Measurements from ENCODE around the gene PPP1R37. TPM values are rescaled to one million over a fixed set of nuclear protein-coding genes. Genes with fewer than 3 reads are reported as not detected.

The PPP1R37 gene
- total and polyA plus RNA-seq, 2 experiments from 2014 or later = 14.0 to 30.8 TPM

DNA sequence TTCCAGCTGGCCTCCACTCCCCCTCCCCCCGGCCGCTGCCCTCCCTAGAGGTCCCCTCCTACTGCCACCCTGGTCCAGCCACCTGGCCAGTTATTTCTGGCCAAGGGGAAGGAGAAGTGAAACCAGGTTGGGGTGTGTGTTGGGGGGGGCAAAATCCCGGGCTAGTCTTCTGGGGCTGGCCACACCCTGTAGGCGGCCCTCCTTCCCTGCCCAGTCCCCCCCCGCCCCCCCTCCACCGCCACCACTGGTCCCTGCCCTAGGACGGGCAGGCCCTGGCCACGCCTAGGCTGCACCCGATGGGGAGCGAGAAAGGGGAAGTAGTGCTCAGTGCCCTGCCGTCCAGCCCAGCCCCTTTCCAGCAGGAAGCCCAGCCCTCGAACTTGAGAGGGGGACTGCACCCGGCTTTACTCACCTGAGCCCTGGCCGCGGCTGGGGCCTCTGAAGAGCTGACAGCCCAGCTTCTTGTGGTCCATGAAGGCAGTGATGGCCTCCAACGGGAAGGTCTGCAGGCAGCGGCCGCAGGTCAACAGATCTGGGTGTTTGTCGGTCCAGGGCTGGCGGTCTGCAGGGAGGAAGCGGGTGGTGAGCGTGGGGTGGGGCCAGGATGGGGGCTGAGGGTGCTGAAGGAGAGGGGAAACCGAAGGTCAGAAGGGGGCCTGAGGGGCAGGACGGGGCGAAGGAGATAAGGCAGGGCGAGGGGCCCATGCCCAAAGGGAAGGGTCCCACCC, 17.5 kb upstream of the PPP1R37 start:
- H3K4me3 ChIP-seq = peak overlapping the region; percentile 8
- peak overlapping the region; percentile 14 for H3K27ac ChIP-seq
- 15% methylated on average over 16 of the region's 26 CpGs for WGBS (ENCODE audit: low lambda C conversion rate, missing lambda C conversion rate)
- no peaks in the 10 kb centered on the region for H3K36me3 ChIP-seq (replicated peaks; ENCODE audit: insufficient read depth, low read depth)
- DNase-seq (ENCODE audit: low spot score) = peak; percentile 77
- H3K4me2 ChIP-seq = peak overlapping the region; percentile 88
- TF ChIP-seq CTCF (IDR thresholded peaks at IDR 0.05; ENCODE audit: poor library complexity) (no peak), EZH2 (IDR thresholded peaks at IDR 0.05; ENCODE audit: borderline replicate concordance) (no peak), EZH2phosphoT487 (IDR thresholded peaks at IDR 0.05; ENCODE audit: low read depth, severe bottlenecking, unreplicated experiment) (no peak)
- peaks cover 16% of the 10 kb centered on the region for H3K79me2 ChIP-seq
- H3K4me1 ChIP-seq (ENCODE audit: insufficient read depth) = no peaks in the 10 kb centered on the region
- no peaks in the 10 kb centered on the region for H3K27me3 ChIP-seq
- H3K9me2 ChIP-seq (replicated peaks; ENCODE audit: insufficient read depth) = no peaks in the 10 kb centered on the region
- no peaks in the 10 kb centered on the region for H4K20me1 ChIP-seq (ENCODE audit: insufficient read depth, poor library complexity, severe bottlenecking)
- no peaks in the 10 kb centered on the region for H3K9me3 ChIP-seq (ENCODE audit: low read depth)
- H2AFZ ChIP-seq = peak overlapping the region; percentile 22

DNA sequence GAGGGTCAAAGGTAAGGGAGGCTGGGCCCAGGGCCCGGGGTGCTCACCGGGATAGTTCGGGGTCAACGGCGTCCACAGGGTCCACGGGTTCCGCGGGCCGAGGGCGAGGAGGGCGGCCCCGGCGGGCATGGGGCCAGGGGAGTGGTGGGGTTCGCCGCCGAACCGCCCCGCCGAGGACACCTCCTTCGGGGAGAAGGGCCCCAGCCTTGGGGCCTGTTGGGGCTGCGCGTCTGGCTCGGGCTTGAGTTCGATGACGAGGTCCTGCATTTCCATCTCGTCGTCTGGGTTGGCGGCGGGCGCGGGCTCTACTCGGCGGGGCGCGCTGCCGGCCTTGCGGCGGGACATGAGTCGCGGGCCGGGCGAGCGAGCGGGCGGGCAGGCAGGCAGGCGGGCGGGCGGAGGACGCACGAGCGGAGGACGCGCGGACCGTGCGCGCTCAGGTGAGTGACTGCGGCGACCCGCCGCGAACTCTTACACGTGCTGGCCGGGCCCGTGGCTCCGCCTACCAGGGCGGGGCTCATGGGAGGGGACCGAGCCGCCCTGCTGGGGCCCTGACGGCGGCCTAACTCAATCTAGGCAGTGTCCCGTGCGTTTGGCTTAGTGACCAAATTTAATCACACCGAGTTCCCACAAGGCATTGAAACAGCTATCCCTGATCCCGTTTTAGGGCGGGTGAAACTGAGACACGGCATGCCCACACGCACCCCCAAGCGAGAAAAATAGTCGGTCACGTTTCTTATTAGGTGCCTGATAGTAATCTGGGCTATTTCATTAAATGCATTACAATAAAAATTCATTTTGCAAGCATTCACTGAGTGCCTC, 16.7 kb upstream of the PPP1R37 start, which contains the start of gene ZNF296:
Gene ZNF296 (minus strand): TSS at position 450 of the 822 bp plus-strand sequence. CDS start 105 bp downstream, at position 345.
- DNase-seq (ENCODE audit: low spot score) = peak; percentile 90
- Histone ChIP-seq H3K4me3 (peak within 1 kb of the TSS; percentile 8), H3K79me2 (peaks cover 24% of the 10 kb centered on the region), H4K20me1 (ENCODE audit: insufficient read depth, poor library complexity, severe bottlenecking) (no peaks in the 10 kb centered on the region), H3K4me1 (ENCODE audit: insufficient read depth) (no peaks in the 10 kb centered on the region), H3K27ac (peak within 1 kb of the TSS; percentile 14), H2AFZ (peak within 1 kb of the TSS; percentile 23), H3K9me3 (ENCODE audit: low read depth) (no peaks in the 10 kb centered on the region), H3K27me3 (no peaks in the 10 kb centered on the region), H3K9me2 (replicated peaks; ENCODE audit: insufficient read depth) (no peaks in the 10 kb centered on the region), H3K4me2 (peak within 1 kb of the TSS; percentile 88), H3K36me3 (replicated peaks; ENCODE audit: insufficient read depth, low read depth) (no peaks in the 10 kb centered on the region)
- 5% methylated on average over 28 of the region's 81 CpGs for WGBS (ENCODE audit: low lambda C conversion rate, missing lambda C conversion rate)
- TF ChIP-seq CTCF (IDR thresholded peaks at IDR 0.05; ENCODE audit: poor library complexity) (no peak), EZH2 (IDR thresholded peaks at IDR 0.05; ENCODE audit: borderline replicate concordance) (no peak), EZH2phosphoT487 (IDR thresholded peaks at IDR 0.05; ENCODE audit: low read depth, severe bottlenecking, unreplicated experiment) (no peak)

DNA sequence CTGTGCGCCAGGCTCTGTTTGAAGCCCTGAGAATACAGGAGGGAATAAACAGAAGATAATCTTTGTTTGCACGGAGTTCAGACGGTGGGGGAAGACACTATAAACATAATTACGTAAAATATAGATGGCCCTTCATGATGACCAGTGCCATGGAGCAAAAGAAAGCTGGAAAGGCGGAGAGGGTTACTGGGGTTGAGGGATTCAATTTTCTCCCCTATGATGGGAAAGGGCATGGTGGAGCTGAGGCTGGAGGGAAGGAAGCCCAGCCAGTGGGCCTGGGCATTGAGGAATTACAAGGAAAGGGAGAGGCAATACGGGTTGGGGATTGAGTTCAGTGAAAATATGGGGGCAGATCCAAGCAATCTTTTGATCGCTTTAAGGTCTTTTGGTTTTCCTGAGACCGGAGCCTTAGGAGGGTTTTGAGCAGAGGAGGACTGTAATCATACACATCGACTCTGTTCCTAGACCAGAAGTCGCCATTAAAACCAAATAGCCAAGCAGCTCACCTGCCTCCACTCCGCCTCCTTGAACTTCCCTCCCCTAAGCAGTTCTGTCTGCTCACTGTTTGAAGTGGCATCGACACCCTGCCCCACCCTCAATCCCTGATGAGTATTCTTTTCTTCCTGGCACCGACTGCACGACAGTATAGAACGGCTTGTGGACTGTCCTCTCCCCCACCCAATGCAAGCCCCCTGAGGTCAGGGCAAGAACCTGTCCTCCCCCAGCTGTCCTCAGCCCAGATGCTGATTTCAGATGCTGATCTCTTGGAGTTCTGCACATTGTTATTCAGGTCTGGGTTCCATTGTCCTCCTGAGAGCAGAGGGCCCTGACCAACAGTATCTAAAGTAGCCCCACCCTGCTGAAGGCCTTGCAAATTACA, 15.9 kb upstream of the PPP1R37 start:
- H3K4me3 ChIP-seq = peak overlapping the region; percentile 8
- no peaks in the 10 kb centered on the region for H4K20me1 ChIP-seq (ENCODE audit: insufficient read depth, poor library complexity, severe bottlenecking)
- WGBS (ENCODE audit: low lambda C conversion rate, missing lambda C conversion rate) = 69% methylated on average over 15 of the region's 15 CpGs
- H3K9me2 ChIP-seq (replicated peaks; ENCODE audit: insufficient read depth) = no peaks in the 10 kb centered on the region
- TF ChIP-seq EZH2 (IDR thresholded peaks at IDR 0.05; ENCODE audit: borderline replicate concordance) (no peak), CTCF (IDR thresholded peaks at IDR 0.05; ENCODE audit: poor library complexity) (no peak), EZH2phosphoT487 (IDR thresholded peaks at IDR 0.05; ENCODE audit: low read depth, severe bottlenecking, unreplicated experiment) (no peak)
- no peaks in the 10 kb centered on the region for H3K27me3 ChIP-seq
- H3K9me3 ChIP-seq (ENCODE audit: low read depth) = no peaks in the 10 kb centered on the region
- peaks cover 32% of the 10 kb centered on the region for H3K79me2 ChIP-seq
- DNase-seq (ENCODE audit: low spot score) = no peak
- no peaks in the 10 kb centered on the region for H3K36me3 ChIP-seq (replicated peaks; ENCODE audit: insufficient read depth, low read depth)
- no peak overlapping the region for H3K27ac ChIP-seq
- peak overlapping the region; percentile 23 for H2AFZ ChIP-seq
- H3K4me2 ChIP-seq = peak overlapping the region; percentile 88
- H3K4me1 ChIP-seq (ENCODE audit: insufficient read depth) = no peaks in the 10 kb centered on the region
